HEK293 (cell line): ENCODE data around the gene NENF.

Experiments
- CTCF ChIA-PET: fragments of 350-600 bp; formaldehyde crosslinking; extraction: SDS; loops from one replicate; lab custom pipeline; 2021; ENCODE audit warnings: antibody characterized with exemption; lab: Yijun Ruan, JAX
- POLR2A ChIA-PET: fragments of 300-600 bp; formaldehyde crosslinking; extraction: SDS; loops from one replicate; lab custom pipeline; 2020; ENCODE audit warnings: antibody characterized with exemption, inconsistent platforms; lab: Yijun Ruan, JAX
- H3K27ac ChIP-seq: fragments of 200-500 bp; sonication (Bioruptor generic); 2 replicates; pipeline ENCODE4 v1.5.1; 2014; ENCODE audit warnings: low read depth, low read length, control low read depth, inconsistent platforms; ENCODE audit errors: extremely low read depth
- H3K36me3 ChIP-seq, 2 experiments: fragments of 200-500 bp in 1 of 2; sonication (Bioruptor generic) in 1 of 2; 1 replicate in 1 of 2; 2 replicates in 1 of 2; pipeline ENCODE4 v1.5.1; 2014 to 2017; ENCODE audit warnings: inconsistent platforms in 2 of 2, low read length in 2 of 2; ENCODE audit not compliant: control insufficient read depth in 2 of 2, insufficient read depth in 1 of 2
- H3K4me1 ChIP-seq: fragments of 200-500 bp; sonication (Bioruptor generic); 2 replicates; pipeline ENCODE4 v1.5.1; 2014; ENCODE audit warnings: mild to moderate bottlenecking, low read length, inconsistent platforms; ENCODE audit not compliant: control insufficient read depth, insufficient read depth
- H3K4me3 ChIP-seq: 2 replicates; pipeline ENCODE4 v1.5.1; 2011; ENCODE audit warnings: low read depth, mild to moderate bottlenecking, control low read depth, low read length, moderate library complexity
- H3K9me3 ChIP-seq: fragments of 200-500 bp; sonication (Bioruptor generic); 2 replicates; pipeline ENCODE4 v1.5.1; 2014; ENCODE audit warnings: low read depth, low read length, inconsistent platforms; ENCODE audit not compliant: control insufficient read depth, insufficient read depth
- EGR2 ChIP-seq: fragments of 450-650 bp; formaldehyde crosslinking; IDR thresholded peaks from 2 replicates; pipeline ENCODE4 v1.5.1; 2016; ENCODE audit warnings: low read depth, missing biosample characterization, missing genetic modification characterization
- HOXC10 ChIP-seq: sonication (generic); formaldehyde crosslinking; IDR thresholded peaks from 2 replicates; pipeline ENCODE4 v1.8.1; 2023; ENCODE audit warnings: mild to moderate bottlenecking, missing genetic modification reagents
- TRIM28 ChIP-seq: IDR thresholded peaks from 2 replicates; pipeline ENCODE4 v1.6.1; 2011; ENCODE audit warnings: low read length, control low read depth, borderline replicate concordance
- ZFHX2 ChIP-seq: fragments of 450-650 bp; formaldehyde crosslinking; conservative IDR thresholded peaks from 2 replicates; pipeline ENCODE4 v1.5.1; 2016; ENCODE audit warnings: missing biosample characterization, missing genetic modification characterization
- ZNF121 ChIP-seq: fragments of 450-650 bp; formaldehyde crosslinking; IDR thresholded peaks from 2 replicates; pipeline ENCODE4 v1.5.1; 2016; ENCODE audit warnings: missing biosample characterization, missing genetic modification characterization
- ZNF221 ChIP-seq: fragments of 450-650 bp; formaldehyde crosslinking; IDR thresholded peaks from 2 replicates; pipeline ENCODE4 v1.5.1; 2017; ENCODE audit warnings: missing biosample characterization, missing genetic modification characterization, borderline replicate concordance
- ZNF350 ChIP-seq: fragments of 450-650 bp; formaldehyde crosslinking; IDR thresholded peaks from 2 replicates; pipeline ENCODE4 v1.5.0; 2017; ENCODE audit warnings: missing biosample characterization, mild to moderate bottlenecking, missing genetic modification characterization
- ZNF366 ChIP-seq: fragments of 450-650 bp; formaldehyde crosslinking; conservative IDR thresholded peaks from 2 replicates; pipeline ENCODE4 v1.5.1; 2016; ENCODE audit warnings: missing biosample characterization, missing genetic modification characterization
- TF ChIP-seq, protein P1 (sequence below): fragments of 450-650 bp; formaldehyde crosslinking; IDR thresholded peaks from 2 replicates; pipeline ENCODE4 v1.5.1; 2016; ENCODE audit warnings: missing biosample characterization, missing genetic modification characterization
- TF ChIP-seq, protein P2 (sequence below): fragments of 450-650 bp; formaldehyde crosslinking; IDR thresholded peaks from 2 replicates; pipeline ENCODE4 v1.5.1; 2016; ENCODE audit warnings: missing biosample characterization, missing genetic modification characterization
- TF ChIP-seq, protein P3 (sequence below): fragments of 450-650 bp; formaldehyde crosslinking; IDR thresholded peaks from 2 replicates; pipeline ENCODE4 v1.5.1; 2016; ENCODE audit warnings: missing biosample characterization, missing genetic modification characterization

Gene NENF

DNA sequence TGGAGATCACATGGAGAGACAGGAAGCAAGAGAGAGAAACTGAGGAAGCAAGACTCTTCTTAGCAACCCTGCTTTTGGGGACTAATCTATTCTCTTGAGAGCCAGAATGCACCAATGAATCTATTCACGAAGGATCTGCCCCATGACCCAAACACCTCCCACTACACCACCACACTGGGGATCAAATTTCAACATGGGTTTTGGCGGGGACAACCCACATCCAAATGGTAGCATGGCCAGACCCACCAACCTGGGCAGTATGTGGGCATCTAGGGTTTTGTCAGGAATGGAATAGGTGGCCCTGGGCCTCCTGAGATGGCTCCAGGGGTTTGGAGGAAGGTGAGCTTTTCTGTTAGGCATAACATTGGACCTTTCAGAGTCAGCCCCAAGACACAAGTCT lies 33.7 kb downstream of the NENF start:
- Histone ChIP-seq H3K4me1 (no peaks in the 10 kb centered on the region), H3K36me3 (no peaks in the 10 kb centered on the region), H3K9me3 (no peaks in the 10 kb centered on the region)
- ChIA-PET CTCF (interaction anchor here (0.6 to 1.6 kb wide), 3 partner anchors 10 to 396 kb away, joined by 3 to 13 read pairs (median 7); no protein-coding TSS in a partner anchor), POLR2A (no interaction called here)
- TF ChIP-seq EGR2 = 0 out of 2 replicates have a peak, but pooled peaks have one; percentile 23
- TF ChIP-seq, protein P1, sequence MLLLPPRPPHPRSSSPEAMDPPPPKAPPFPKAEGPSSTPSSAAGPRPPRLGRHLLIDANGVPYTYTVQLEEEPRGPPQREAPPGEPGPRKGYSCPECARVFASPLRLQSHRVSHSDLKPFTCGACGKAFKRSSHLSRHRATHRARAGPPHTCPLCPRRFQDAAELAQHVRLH (tag by site-specific recombination) = no peak
- TF ChIP-seq ZFHX2 (tag by site-specific recombination) = peak; percentile 56; the same call in 1 of the 2 replicates
- TF ChIP-seq, all 188 proteins: peak for 2
- no peak overlapping the region for H3K4me3 ChIP-seq
- no peak overlapping the region for H3K27ac ChIP-seq

DNA sequence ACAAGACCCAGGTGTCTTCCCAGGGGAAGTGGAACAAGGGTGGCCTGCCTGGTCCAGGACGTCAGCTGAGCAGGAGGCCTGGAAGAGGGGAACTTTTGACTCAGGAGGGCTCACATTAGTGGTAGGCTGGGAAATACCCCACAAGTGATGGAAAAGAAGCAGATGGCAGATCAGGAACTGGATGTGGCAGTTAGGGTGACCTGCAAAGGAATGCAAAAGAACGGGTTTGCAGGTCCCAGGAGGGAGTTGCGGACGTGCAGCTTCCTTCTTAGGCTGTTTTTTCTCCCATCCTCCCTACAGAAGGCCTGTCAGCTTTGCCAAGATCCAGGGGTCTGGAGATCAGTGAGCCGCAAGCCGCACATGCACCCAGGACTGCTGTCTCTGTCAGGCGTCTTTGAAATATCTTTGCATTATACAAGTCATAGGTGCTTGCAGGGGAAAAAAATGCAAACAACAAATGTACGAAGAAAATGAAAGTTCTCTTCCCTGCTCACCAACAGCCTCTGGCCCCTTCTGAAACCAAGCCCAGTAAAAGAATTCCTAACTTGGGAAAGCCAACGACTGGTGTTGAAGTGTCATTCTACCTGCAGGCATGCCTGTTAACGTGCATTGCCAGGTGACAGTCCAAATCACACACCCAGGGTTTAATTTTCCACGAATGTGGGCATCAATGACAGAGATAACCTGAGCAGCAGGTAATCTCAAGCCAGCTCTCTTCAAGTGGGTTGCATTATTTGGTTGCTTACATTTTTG lies 34.4 kb downstream of the NENF start:
- H3K4me3 ChIP-seq = no peak overlapping the region
- no peaks in the 10 kb centered on the region for H3K4me1 ChIP-seq
- no peak overlapping the region for H3K27ac ChIP-seq
- CTCF ChIA-PET = interaction anchor here (0.5 to 1.6 kb wide), 5 partner anchors 8 to 396 kb away, joined by 3 to 13 read pairs (median 4); no protein-coding TSS in a partner anchor
- TF ChIP-seq ZNF350 (tag by site-specific recombination) = no peak
- TF ChIP-seq HOXC10 (CRISPR knock-in tag) = no peak
- TF ChIP-seq ZNF221 = no peak
- TF ChIP-seq, all 188 proteins: peak for 0
- POLR2A ChIA-PET = no interaction called here
- no peaks in the 10 kb centered on the region for H3K9me3 ChIP-seq
- no peaks in the 10 kb centered on the region for H3K36me3 ChIP-seq

DNA sequence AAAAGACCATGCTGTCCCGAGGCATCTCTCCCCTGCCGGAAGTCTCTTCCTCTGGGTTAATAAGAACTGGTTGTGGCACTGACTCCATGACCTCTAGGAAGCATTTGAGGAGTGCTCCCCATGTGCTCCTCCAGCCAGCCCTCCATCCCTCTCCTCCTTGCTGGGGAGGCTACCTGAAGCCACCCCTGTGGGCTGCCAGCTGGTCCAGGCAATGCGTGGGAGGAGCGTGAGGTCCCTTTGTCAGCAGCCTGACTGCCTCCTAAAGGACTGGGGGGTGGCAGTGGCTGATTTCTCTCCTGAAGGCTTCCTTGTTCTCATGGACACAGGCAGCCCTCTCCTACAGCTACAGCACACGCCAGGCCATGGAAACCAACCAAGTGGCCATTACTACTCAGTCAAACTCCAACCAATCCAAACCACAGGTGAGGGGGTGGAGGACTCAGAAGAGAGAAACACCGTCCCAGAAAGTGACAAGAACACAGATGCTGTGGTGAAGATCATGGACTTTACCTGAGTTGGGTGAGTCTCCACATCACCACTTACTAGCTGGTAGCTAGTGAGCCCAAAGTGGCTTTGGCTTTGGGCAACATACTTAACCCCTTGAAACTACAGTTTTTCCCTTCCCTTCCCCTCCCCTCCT lies 35.2 kb downstream of the NENF start:
- no peaks in the 10 kb centered on the region for H3K36me3 ChIP-seq
- TF ChIP-seq, protein P2, sequence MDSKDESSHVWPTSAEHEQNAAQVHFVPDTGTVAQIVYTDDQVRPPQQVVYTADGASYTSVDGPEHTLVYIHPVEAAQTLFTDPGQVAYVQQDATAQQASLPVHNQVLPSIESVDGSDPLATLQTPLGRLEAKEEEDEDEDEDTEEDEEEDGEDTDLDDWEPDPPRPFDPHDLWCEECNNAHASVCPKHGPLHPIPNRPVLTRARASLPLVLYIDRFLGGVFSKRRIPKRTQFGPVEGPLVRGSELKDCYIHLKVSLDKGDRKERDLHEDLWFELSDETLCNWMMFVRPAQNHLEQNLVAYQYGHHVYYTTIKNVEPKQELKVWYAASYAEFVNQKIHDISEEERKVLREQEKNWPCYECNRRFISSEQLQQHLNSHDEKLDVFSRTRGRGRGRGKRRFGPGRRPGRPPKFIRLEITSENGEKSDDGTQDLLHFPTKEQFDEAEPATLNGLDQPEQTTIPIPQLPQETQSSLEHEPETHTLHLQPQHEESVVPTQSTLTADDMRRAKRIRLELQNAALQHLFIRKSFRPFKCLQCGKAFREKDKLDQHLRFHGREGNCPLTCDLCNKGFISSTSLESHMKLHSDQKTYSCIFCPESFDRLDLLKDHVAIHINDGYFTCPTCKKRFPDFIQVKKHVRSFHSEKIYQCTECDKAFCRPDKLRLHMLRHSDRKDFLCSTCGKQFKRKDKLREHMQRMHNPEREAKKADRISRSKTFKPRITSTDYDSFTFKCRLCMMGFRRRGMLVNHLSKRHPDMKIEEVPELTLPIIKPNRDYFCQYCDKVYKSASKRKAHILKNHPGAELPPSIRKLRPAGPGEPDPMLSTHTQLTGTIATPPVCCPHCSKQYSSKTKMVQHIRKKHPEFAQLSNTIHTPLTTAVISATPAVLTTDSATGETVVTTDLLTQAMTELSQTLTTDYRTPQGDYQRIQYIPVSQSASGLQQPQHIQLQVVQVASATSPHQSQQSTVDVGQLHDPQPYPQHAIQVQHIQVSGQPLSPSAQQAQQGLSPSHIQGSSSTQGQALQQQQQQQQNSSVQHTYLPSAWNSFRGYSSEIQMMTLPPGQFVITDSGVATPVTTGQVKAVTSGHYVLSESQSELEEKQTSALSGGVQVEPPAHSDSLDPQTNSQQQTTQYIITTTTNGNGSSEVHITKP (tag by site-specific recombination) = 0 out of 2 replicates have a peak, but pooled peaks have one; percentile 14
- no peak for TF ChIP-seq ZNF366 (tag by site-specific recombination)
- peak; percentile 71 for TF ChIP-seq EGR2
- TF ChIP-seq ZNF121 (tag by site-specific recombination) = no peak
- peak; percentile 81 for TF ChIP-seq ZFHX2 (tag by site-specific recombination)
- TF ChIP-seq, protein P3, sequence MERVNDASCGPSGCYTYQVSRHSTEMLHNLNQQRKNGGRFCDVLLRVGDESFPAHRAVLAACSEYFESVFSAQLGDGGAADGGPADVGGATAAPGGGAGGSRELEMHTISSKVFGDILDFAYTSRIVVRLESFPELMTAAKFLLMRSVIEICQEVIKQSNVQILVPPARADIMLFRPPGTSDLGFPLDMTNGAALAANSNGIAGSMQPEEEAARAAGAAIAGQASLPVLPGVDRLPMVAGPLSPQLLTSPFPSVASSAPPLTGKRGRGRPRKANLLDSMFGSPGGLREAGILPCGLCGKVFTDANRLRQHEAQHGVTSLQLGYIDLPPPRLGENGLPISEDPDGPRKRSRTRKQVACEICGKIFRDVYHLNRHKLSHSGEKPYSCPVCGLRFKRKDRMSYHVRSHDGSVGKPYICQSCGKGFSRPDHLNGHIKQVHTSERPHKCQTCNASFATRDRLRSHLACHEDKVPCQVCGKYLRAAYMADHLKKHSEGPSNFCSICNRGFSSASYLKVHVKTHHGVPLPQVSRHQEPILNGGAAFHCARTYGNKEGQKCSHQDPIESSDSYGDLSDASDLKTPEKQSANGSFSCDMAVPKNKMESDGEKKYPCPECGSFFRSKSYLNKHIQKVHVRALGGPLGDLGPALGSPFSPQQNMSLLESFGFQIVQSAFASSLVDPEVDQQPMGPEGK = no peak
- TF ChIP-seq TRIM28 = no peak
- TF ChIP-seq, all 188 proteins: peak for 3
- ChIA-PET POLR2A (no interaction called here), CTCF (interaction anchor here (1.1 to 3.1 kb wide), 2 partner anchors 12 to 397 kb away, joined by 3 to 17 read pairs; no protein-coding TSS in a partner anchor)
- no peak overlapping the region for H3K4me3 ChIP-seq
- H3K9me3 ChIP-seq = no peaks in the 10 kb centered on the region
- H3K27ac ChIP-seq = no peak overlapping the region
- H3K4me1 ChIP-seq = no peaks in the 10 kb centered on the region
